Smooth muscle cell (in vitro differentiated cells): ENCODE data around the gene TP53BP1. TPM values are rescaled to one million over a fixed set of nuclear protein-coding genes. Genes with fewer than 3 reads are reported as not detected.

ENCODE experiments used
- DNase-seq: peaks from one replicate; lab custom pipeline; 2025; ENCODE audit not compliant: unreplicated experiment; lab: John Stamatoyannopoulos, UW
- H2AFZ ChIP-seq: fragments of 200-600 bp; sonication (generic); 2 replicates; pipeline ENCODE4 v1.6.0; 2016; ENCODE audit warnings: antibody characterized with exemption, low read depth, mild to moderate bottlenecking
- H3F3A ChIP-seq: fragments of 200-600 bp; sonication (generic); 2 replicates; pipeline ENCODE4 v1.6.0; 2017; ENCODE audit warnings: antibody characterized with exemption, low read depth
- H3K27ac ChIP-seq: fragments of 200-600 bp; sonication (generic); 2 replicates; pipeline ENCODE4 v1.5.1; 2016; ENCODE audit warnings: low read depth, mild to moderate bottlenecking
- H3K27me3 ChIP-seq: fragments of 200-600 bp; sonication (generic); 2 replicates; pipeline ENCODE4 v1.6.1; 2016; ENCODE audit warnings: low read depth, mild to moderate bottlenecking
- H3K36me3 ChIP-seq: fragments of 200-600 bp; sonication (generic); 2 replicates; pipeline ENCODE4 v1.5.1; 2016; ENCODE audit warnings: low read depth
- H3K4me1 ChIP-seq: fragments of 200-600 bp; sonication (generic); 2 replicates; pipeline ENCODE4 v1.5.1; 2016; ENCODE audit warnings: low read depth
- H3K4me2 ChIP-seq: fragments of 200-600 bp; sonication (generic); 2 replicates; pipeline ENCODE4 v1.6.0; 2016; ENCODE audit warnings: mild to moderate bottlenecking
- H3K4me3 ChIP-seq: fragments of 200-600 bp; sonication (generic); 2 replicates; pipeline ENCODE4 v1.5.1; 2016; ENCODE audit warnings: mild to moderate bottlenecking
- H3K79me2 ChIP-seq: fragments of 200-600 bp; sonication (generic); 2 replicates; pipeline ENCODE4 v1.6.0; 2016; ENCODE audit warnings: low read depth, mild to moderate bottlenecking
- H3K9ac ChIP-seq: fragments of 200-600 bp; sonication (generic); 2 replicates; pipeline ENCODE4 v1.6.0; 2016; ENCODE audit warnings: low read depth
- H3K9me3 ChIP-seq: fragments of 200-600 bp; sonication (generic); replicated peaks from 2 replicates; pipeline ENCODE4 v1.5.1; 2016; ENCODE audit warnings: low read depth
- H4K20me1 ChIP-seq: fragments of 200-600 bp; sonication (generic); 2 replicates; pipeline ENCODE4 v1.6.0; 2016; ENCODE audit warnings: low read depth
- CTCF ChIP-seq: fragments of 200-600 bp; sonication (generic); IDR thresholded peaks from 2 replicates; pipeline ENCODE4 v1.5.1; 2017; ENCODE audit warnings: borderline replicate concordance, mild to moderate bottlenecking, antibody characterized with exemption; ENCODE audit not compliant: insufficient read depth, poor library complexity, severe bottlenecking
- WGBS: methylation state at CpG from one replicate; pipeline ENCODE4 v1.1.7; 2016; ENCODE audit warnings: low lambda C conversion rate; 5-methylcytosine and 5-hydroxymethylcytosine counted together
- polyA plus RNA-seq: library from polyadenylated mRNA; unstranded; fragments of >200 nt; fragmentation: Nextera tagmentation; extraction: Ambion mirVana; gene quantifications from 2 replicates; pipeline ENCODE4 v1.2.1, GENCODE V29; 2016
- total RNA-seq: library from RNA; depleted of rRNA; stranded (reverse); fragments of >200 nt; gene quantifications from 2 replicates; pipeline ENCODE4 v1.2.3, GENCODE V29; 2014

TP53BP1 gene
- total and polyA plus RNA-seq, 2 experiments from 2014 or later, result 24.1 to 41.5 TPM

- no peak for TF ChIP-seq CTCF
- Histone ChIP-seq H3F3A (no peaks in the 10 kb centered on the region), H3K79me2 (peaks cover 6% of the 10 kb centered on the region), H3K9ac (no peak overlapping the region), H3K36me3 (peaks cover 5% of the 10 kb centered on the region), H3K4me3 (no peak overlapping the region), H3K27ac (no peak overlapping the region), H2AFZ (no peak overlapping the region), H3K4me1 (peaks cover 8% of the 10 kb centered on the region), H4K20me1 (peaks cover 21% of the 10 kb centered on the region), H3K4me2 (no peak overlapping the region), H3K9me3 (no peaks in the 10 kb centered on the region), H3K27me3 (no peaks in the 10 kb centered on the region)
- no peak for DNase-seq
- 93% methylated on average over 4 of the region's 4 CpGs for WGBS
Measured at GRCh38 chr15:43524254-43524845, 31.4 kb upstream of the TP53BP1 start.

DNA sequence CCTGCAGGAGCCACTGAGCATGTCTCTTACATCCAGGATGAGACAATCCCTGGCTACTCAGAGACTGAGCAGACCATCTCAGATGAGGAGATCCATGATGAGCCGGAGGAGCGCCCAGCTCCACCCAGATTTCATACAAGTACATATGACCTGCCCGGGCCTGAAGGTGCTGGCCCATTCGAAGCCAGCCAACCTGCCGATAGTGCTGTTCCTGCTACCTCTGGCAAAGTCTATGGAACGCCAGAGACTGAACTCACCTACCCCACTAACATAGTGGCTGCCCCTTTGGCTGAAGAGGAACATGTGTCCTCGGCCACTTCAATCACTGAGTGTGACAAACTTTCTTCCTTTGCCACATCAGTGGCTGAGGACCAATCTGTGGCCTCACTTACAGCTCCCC, 30.7 kb upstream of the TP53BP1 start:
- Histone ChIP-seq H2AFZ (no peak overlapping the region), H4K20me1 (peaks cover 28% of the 10 kb centered on the region), H3K4me2 (no peak overlapping the region), H3K27ac (no peak overlapping the region), H3K4me1 (peaks cover 15% of the 10 kb centered on the region), H3K9ac (no peak overlapping the region), H3K79me2 (peaks cover 12% of the 10 kb centered on the region), H3F3A (no peaks in the 10 kb centered on the region), H3K4me3 (no peak overlapping the region), H3K36me3 (peaks cover 5% of the 10 kb centered on the region), H3K9me3 (no peaks in the 10 kb centered on the region), H3K27me3 (no peaks in the 10 kb centered on the region)
- WGBS, result 91% methylated on average over 7 of the region's 7 CpGs
- no peak for TF ChIP-seq CTCF
- DNase-seq, result no peak

DNA sequence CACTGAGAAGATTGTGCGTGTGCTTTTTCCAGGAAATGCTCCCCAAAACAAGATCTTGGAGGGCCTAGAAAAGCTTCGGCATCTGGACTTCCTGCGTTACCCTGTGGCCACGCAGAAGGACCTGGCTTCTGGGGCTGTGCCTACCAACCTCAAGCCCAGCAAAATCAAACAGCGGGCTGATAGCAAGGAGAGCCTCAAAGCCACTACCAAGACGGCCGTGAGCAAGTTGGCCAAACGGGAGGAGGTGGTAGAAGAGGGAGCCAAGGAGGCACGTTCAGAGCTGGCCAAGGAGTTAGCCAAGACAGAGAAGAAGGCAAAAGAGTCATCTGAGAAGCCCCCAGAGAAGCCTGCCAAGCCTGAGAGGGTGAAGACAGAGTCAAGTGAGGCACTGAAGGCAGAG, 29.3 kb upstream of the TP53BP1 start:
- Histone ChIP-seq H3K4me1 (peaks cover 17% of the 10 kb centered on the region), H2AFZ (no peak overlapping the region), H3K9me3 (no peaks in the 10 kb centered on the region), H3K4me3 (no peak overlapping the region), H3K36me3 (peaks cover 5% of the 10 kb centered on the region), H3K27ac (no peak overlapping the region), H3K9ac (no peak overlapping the region), H4K20me1 (peaks cover 28% of the 10 kb centered on the region), H3K79me2 (peaks cover 12% of the 10 kb centered on the region), H3K27me3 (no peaks in the 10 kb centered on the region), H3F3A (peaks cover under 1% of the 10 kb centered on the region), H3K4me2 (no peak overlapping the region)
- 92% methylated on average over 9 of the region's 9 CpGs for WGBS
- DNase-seq, result no peak
- TF ChIP-seq CTCF, result no peak

- Histone ChIP-seq H3F3A (peaks cover 9% of the 10 kb centered on the region), H3K27ac (no peak overlapping the region), H3K36me3 (peaks cover 5% of the 10 kb centered on the region), H4K20me1 (peaks cover 23% of the 10 kb centered on the region), H3K9me3 (no peaks in the 10 kb centered on the region), H3K4me1 (peaks cover 26% of the 10 kb centered on the region), H3K9ac (no peak overlapping the region), H3K79me2 (peaks cover 12% of the 10 kb centered on the region), H3K27me3 (no peaks in the 10 kb centered on the region), H2AFZ (no peak overlapping the region), H3K4me2 (no peak overlapping the region), H3K4me3 (no peak overlapping the region)
- 98% methylated on average over 11 of the region's 11 CpGs for WGBS
- DNase-seq, result no peak
- no peak for TF ChIP-seq CTCF
Measured at GRCh38 chr15:43521419-43521818, 28.5 kb upstream of the TP53BP1 start.
